Measurements from ENCODE around the gene RRP8. TPM values are rescaled to one million over a fixed set of nuclear protein-coding genes. Genes with fewer than 3 reads are reported as not detected.

The RRP8 gene
- total RNA-seq, 4 donors from 2014 or later: 10.9 to 23.5 (median 15.7) TPM

GRCh38 chr11:6612213-6613041 is 9.0 kb upstream of the RRP8 start, which contains the start of gene TAF10:
Gene TAF10, minus strand, starts transcription at chr11:6612216. Its CDS starts 27 bp downstream, at chr11:6612189.
- TF ChIP-seq POLR2A (IDR thresholded peaks at IDR 0.05) (peak in 3 of 4 donors; percentile 72 to 98 (median 93)), CTCF (IDR thresholded peaks at IDR 0.05) (peak in 5 of 6 experiments; percentile 15 to 60 (median 37))
- DNase-seq: peak; percentile 78
- Histone ChIP-seq H3K27me3 (no peaks in the 10 kb centered on the region), H3K4me1 (peaks cover 13 to 62% (median 35%) of the 10 kb centered on the region in 3 donors), H3K36me3 (peaks cover 34 to 70% (median 36%) of the 10 kb centered on the region in 3 donors), H3K27ac (peak within 1 kb of the TSS; percentile 93 to 99 (median 98)), H3K4me3 (peak within 1 kb of the TSS; percentile 83 to 92 (median 90)), H3K9me3 (no peaks in the 10 kb centered on the region)
- intact Hi-C loops (cut with DNase I): loop anchor here (10.0 kb wide), 1 partner anchor 128 kb away; the partner anchor contains the start of genes ARFIP2 and TIMM10B
- 0% methylated on average over 10 to 22 of the region's 51 CpGs for WGBS, 2 donors

GRCh38 chr11:6611963-6612212 is 8.5 kb upstream of the RRP8 start:
- no peaks in the 10 kb centered on the region for H3K9me3 ChIP-seq
- no peaks in the 10 kb centered on the region for H3K27me3 ChIP-seq
- H3K27ac ChIP-seq: peak overlapping the region; percentile 93 to 99 (median 98)
- intact Hi-C loops (cut with DNase I): loop anchor here (10.0 kb wide), 1 partner anchor 127 kb away; the partner anchor contains the start of genes ARFIP2 and TIMM10B
- no peak for DNase-seq
- H3K36me3 ChIP-seq: peaks cover 34 to 67% (median 36%) of the 10 kb centered on the region in 3 donors
- no peak for TF ChIP-seq POLR2A (IDR thresholded peaks at IDR 0.05)
- peak in 1 of 6 experiments; percentile 4 for TF ChIP-seq CTCF (IDR thresholded peaks at IDR 0.05)
- peaks cover 12 to 62% (median 36%) of the 10 kb centered on the region in 3 donors for H3K4me1 ChIP-seq
- no CpG with 5 or more reads among the region's 36 CpGs for WGBS, 2 donors
- peak overlapping the region; percentile 83 to 92 (median 90) for H3K4me3 ChIP-seq

- WGBS, 2 donors: 8 to 10% methylated on average over 25 to 31 of the region's 39 CpGs
- H3K27ac ChIP-seq: peak overlapping the region; percentile 93 to 99 (median 98)
- intact Hi-C loops (cut with DNase I): loop anchor here (10.0 kb wide), 1 partner anchor 127 kb away; the partner anchor contains the start of genes ARFIP2 and TIMM10B
- no peak for DNase-seq
- H3K27me3 ChIP-seq: no peaks in the 10 kb centered on the region
- peak overlapping the region; percentile 83 to 92 (median 90) for H3K4me3 ChIP-seq
- H3K9me3 ChIP-seq: no peaks in the 10 kb centered on the region
- TF ChIP-seq CTCF (IDR thresholded peaks at IDR 0.05) (no peak), POLR2A (IDR thresholded peaks at IDR 0.05) (no peak)
- H3K4me1 ChIP-seq: peaks cover 16 to 66% (median 42%) of the 10 kb centered on the region in 3 donors
- H3K36me3 ChIP-seq: peaks cover 34 to 61% (median 36%) of the 10 kb centered on the region in 3 donors
Observed at GRCh38 chr11:6611092-6611962, 7.9 kb upstream of the RRP8 start.

- Histone ChIP-seq H3K36me3 (peaks cover 34 to 54% (median 35%) of the 10 kb centered on the region in 3 donors), H3K9me3 (no peaks in the 10 kb centered on the region), H3K4me1 (peaks cover 16 to 73% (median 48%) of the 10 kb centered on the region in 3 donors), H3K27ac (peak overlapping the region; percentile 93 to 99 (median 98)), H3K4me3 (peak overlapping the region in 2 of 4 donors; percentile 92), H3K27me3 (no peaks in the 10 kb centered on the region)
- no peak for DNase-seq
- TF ChIP-seq POLR2A (IDR thresholded peaks at IDR 0.05): no peak
- no peak for TF ChIP-seq CTCF (IDR thresholded peaks at IDR 0.05)
- WGBS, 2 donors: 81 to 100% methylated on average over 2 to 3 of the region's 6 CpGs
- intact Hi-C loops (cut with DNase I): loop anchor here (10.0 kb wide), 1 partner anchor 126 kb away; the partner anchor contains the start of genes ARFIP2 and TIMM10B
Observed at GRCh38 chr11:6610591-6610990, 7.2 kb upstream of the RRP8 start.
